ENCODE data around the gene FAM83B.
A peak's percentile ranks its signal among the peaks of the same experiment; 100 is the strongest.

Gene FAM83B

DNA sequence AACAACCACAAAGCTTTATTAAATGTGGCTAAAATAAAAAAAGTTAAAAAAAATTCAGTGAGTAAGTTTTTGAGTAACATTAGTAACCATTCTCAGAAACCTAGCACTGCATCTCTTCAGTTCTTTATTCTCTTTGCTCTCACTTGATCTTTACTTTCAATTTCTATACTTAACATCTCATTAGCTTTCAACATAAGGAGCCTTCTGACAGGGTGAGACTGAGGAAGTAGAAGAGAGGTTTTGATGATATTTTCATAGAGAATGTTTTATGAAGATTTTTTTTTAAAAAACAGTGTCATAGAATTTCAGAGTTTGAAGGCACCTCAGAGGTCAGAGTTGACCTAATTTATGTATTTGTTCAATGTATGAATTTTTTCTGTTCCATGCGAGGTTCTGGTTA, 60.8 kb downstream of the FAM83B start:
- Histone ChIP-seq H3K4me2 (peak overlapping the region; percentile 22; the same call in 1 of the 2 replicates), H2AFZ (ENCODE audit: low read depth) (no peak overlapping the region), H3K79me2 (ENCODE audit: insufficient read depth, low read depth) (no peaks in the 10 kb centered on the region), H3K27ac (no peak overlapping the region), H3K9ac (no peak overlapping the region), H3K27me3 (ENCODE audit: insufficient read depth, low read depth) (no peaks in the 10 kb centered on the region), H3K4me1 (ENCODE audit: low read depth, poor library complexity, severe bottlenecking) (peaks cover 15% of the 10 kb centered on the region), H3K36me3 (ENCODE audit: insufficient read depth) (no peaks in the 10 kb centered on the region), H3K4me3 (IDR thresholded peaks at IDR 0.05; ENCODE audit: insufficient read depth, low read depth, low read length) (no peak overlapping the region), H4K20me1 (ENCODE audit: insufficient read depth) (no peaks in the 10 kb centered on the region)
- TF ChIP-seq, protein P1, sequence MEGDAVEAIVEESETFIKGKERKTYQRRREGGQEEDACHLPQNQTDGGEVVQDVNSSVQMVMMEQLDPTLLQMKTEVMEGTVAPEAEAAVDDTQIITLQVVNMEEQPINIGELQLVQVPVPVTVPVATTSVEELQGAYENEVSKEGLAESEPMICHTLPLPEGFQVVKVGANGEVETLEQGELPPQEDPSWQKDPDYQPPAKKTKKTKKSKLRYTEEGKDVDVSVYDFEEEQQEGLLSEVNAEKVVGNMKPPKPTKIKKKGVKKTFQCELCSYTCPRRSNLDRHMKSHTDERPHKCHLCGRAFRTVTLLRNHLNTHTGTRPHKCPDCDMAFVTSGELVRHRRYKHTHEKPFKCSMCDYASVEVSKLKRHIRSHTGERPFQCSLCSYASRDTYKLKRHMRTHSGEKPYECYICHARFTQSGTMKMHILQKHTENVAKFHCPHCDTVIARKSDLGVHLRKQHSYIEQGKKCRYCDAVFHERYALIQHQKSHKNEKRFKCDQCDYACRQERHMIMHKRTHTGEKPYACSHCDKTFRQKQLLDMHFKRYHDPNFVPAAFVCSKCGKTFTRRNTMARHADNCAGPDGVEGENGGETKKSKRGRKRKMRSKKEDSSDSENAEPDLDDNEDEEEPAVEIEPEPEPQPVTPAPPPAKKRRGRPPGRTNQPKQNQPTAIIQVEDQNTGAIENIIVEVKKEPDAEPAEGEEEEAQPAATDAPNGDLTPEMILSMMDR (conservative IDR thresholded peaks at IDR 0.05; ENCODE audit: low read depth, low read length), result no peak

GRCh38 chr6:54909184-54909583, 62.6 kb downstream of the FAM83B start:
- Histone ChIP-seq H3K4me2 (no peak overlapping the region), H3K9ac (no peak overlapping the region), H2AFZ (ENCODE audit: low read depth) (no peak overlapping the region), H3K27me3 (ENCODE audit: insufficient read depth, low read depth) (no peaks in the 10 kb centered on the region), H3K27ac (no peak overlapping the region), H3K4me3 (IDR thresholded peaks at IDR 0.05; ENCODE audit: insufficient read depth, low read depth, low read length) (no peak overlapping the region), H4K20me1 (ENCODE audit: insufficient read depth) (no peaks in the 10 kb centered on the region), H3K79me2 (ENCODE audit: insufficient read depth, low read depth) (no peaks in the 10 kb centered on the region), H3K4me1 (ENCODE audit: low read depth, poor library complexity, severe bottlenecking) (peaks cover 15% of the 10 kb centered on the region), H3K36me3 (ENCODE audit: insufficient read depth) (no peaks in the 10 kb centered on the region)
- TF ChIP-seq, protein P1 (conservative IDR thresholded peaks at IDR 0.05; ENCODE audit: low read depth, low read length), result no peak

- H2AFZ ChIP-seq (ENCODE audit: low read depth), result no peak overlapping the region
- H3K27ac ChIP-seq, result no peak overlapping the region
- TF ChIP-seq, protein P1 (conservative IDR thresholded peaks at IDR 0.05; ENCODE audit: low read depth, low read length), result no peak
- H3K9ac ChIP-seq, result no peak overlapping the region
- no peak overlapping the region for H3K4me2 ChIP-seq
- H3K4me1 ChIP-seq (ENCODE audit: low read depth, poor library complexity, severe bottlenecking), result peaks cover 15% of the 10 kb centered on the region
- H3K27me3 ChIP-seq (ENCODE audit: insufficient read depth, low read depth), result no peaks in the 10 kb centered on the region
- no peak overlapping the region for H3K4me3 ChIP-seq (IDR thresholded peaks at IDR 0.05; ENCODE audit: insufficient read depth, low read depth, low read length)
- H3K36me3 ChIP-seq (ENCODE audit: insufficient read depth), result no peaks in the 10 kb centered on the region
- no peaks in the 10 kb centered on the region for H4K20me1 ChIP-seq (ENCODE audit: insufficient read depth)
- H3K79me2 ChIP-seq (ENCODE audit: insufficient read depth, low read depth), result no peaks in the 10 kb centered on the region
Measured at GRCh38 chr6:54910431-54910884, 63.9 kb downstream of the FAM83B start.

DNA sequence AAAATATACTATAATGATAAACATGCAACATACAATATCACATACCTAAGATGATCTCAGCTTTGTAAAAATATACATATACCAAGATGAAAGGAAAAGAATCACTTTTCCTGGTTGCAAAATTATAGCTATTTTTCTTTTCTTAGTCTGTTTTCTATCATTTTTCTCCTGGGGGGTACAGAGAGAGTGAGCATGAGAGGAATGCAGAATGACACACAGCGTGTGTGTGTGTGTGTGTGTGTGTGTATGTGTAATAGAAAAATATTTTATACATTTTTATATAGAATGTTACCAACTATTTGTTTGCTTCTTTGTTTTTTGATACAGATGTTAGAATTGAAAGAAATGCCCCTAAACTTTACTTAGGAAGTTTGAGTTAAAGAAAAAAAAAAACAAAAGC, 64.3 kb downstream of the FAM83B start:
- Histone ChIP-seq H3K27ac (no peak overlapping the region), H3K9ac (no peak overlapping the region), H3K4me3 (IDR thresholded peaks at IDR 0.05; ENCODE audit: insufficient read depth, low read depth, low read length) (no peak overlapping the region)

More for the DNA sequence above, 64.3 kb downstream of the FAM83B start:
- TF ChIP-seq, protein P1 (conservative IDR thresholded peaks at IDR 0.05; ENCODE audit: low read depth, low read length), result no peak
- no peaks in the 10 kb centered on the region for H4K20me1 ChIP-seq (ENCODE audit: insufficient read depth)
- no peak overlapping the region for H3K4me2 ChIP-seq
- no peaks in the 10 kb centered on the region for H3K79me2 ChIP-seq (ENCODE audit: insufficient read depth, low read depth)
- peaks cover 15% of the 10 kb centered on the region for H3K4me1 ChIP-seq (ENCODE audit: low read depth, poor library complexity, severe bottlenecking)
- no peaks in the 10 kb centered on the region for H3K36me3 ChIP-seq (ENCODE audit: insufficient read depth)
- no peak overlapping the region for H2AFZ ChIP-seq (ENCODE audit: low read depth)
- no peaks in the 10 kb centered on the region for H3K27me3 ChIP-seq (ENCODE audit: insufficient read depth, low read depth)

Measured in KMS-11 (cell line).